ENCODE data around the gene SERINC5.
A peak's percentile ranks its signal among the peaks of the same experiment; 100 is the strongest.
"Not testable (repeated sequence)": the region's sequence is repeated elsewhere in the genome, so short reads cannot be mapped to it uniquely, and the experiment has no call there.

The SERINC5 gene

DNA sequence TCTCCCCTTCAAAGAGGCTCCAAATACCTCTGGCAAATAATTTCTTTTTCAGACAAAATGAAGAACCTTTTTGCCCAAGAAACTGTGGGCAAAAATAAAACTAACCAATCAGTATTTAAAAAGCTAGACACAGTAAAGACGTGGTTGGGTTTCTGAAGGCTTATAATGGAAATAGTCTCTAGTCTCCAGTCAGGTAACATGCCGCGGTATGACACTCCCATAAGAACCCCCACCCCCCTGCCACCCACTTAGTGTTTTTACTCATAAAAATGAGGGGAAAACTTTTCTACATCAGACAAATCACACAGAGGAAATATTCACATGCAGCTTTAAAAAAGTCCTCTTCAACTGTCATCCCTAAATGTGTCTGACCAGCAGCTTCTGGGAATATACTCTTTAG lies 115.4 kb downstream of the SERINC5 start:
- Histone ChIP-seq H3K4me3 (ENCODE audit: extremely low read depth, insufficient read depth, low read length, poor library complexity, severe bottlenecking) (no peak overlapping the region), H3K36me3 (ENCODE audit: control insufficient read depth, insufficient read depth, low read length) (peaks cover 23% of the 10 kb centered on the region), H3K27ac (ENCODE audit: low read depth, low read length, severe bottlenecking) (peak overlapping the region; percentile 84), H3K4me1 (ENCODE audit: control insufficient read depth, insufficient read depth, low read length, poor library complexity, severe bottlenecking) (peaks cover 25% of the 10 kb centered on the region), H3K9me3 (ENCODE audit: control insufficient read depth, low read length) (no peaks in the 10 kb centered on the region)
- no CpG with 5 or more reads among the region's 3 CpGs for WGBS, 2 experiments (ENCODE audit: insufficient coverage in 2 of 2)

DNA sequence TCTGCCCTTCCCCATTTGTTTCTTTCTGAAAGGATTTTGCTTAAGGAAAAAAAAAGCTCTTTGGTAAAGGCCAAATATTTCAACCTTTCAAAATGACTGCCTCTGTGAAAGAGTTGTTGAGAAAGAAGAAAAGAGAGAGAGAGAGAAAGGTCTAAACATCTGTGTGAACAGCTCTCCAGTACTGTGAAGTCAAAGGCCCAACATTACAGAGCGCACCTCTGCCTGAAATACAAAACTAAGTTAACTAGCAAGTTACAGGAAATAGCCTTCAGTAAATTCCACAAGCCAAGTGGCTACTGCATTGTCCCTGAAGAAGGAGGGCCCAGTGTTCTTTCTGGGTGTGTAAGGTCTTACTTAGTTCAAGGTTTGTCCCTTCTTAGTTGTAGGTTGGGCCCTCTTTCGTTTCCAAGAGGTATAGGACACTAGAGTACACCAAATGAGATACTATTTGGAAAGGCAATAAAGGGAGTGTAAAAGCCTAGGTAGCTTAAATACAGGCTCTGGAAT lies 116.3 kb downstream of the SERINC5 start:
- peaks cover 25% of the 10 kb centered on the region for H3K4me1 ChIP-seq (ENCODE audit: control insufficient read depth, insufficient read depth, low read length, poor library complexity, severe bottlenecking)
- 100% methylated on average over 1 of the region's 2 CpGs; no CpG with 5 or more reads in 1 of the 2 experiments for WGBS, 2 experiments (ENCODE audit: insufficient coverage in 2 of 2)
- H3K9me3 ChIP-seq (ENCODE audit: control insufficient read depth, low read length) = no peaks in the 10 kb centered on the region
- peaks cover 21% of the 10 kb centered on the region for H3K36me3 ChIP-seq (ENCODE audit: control insufficient read depth, insufficient read depth, low read length)
- H3K4me3 ChIP-seq (ENCODE audit: extremely low read depth, insufficient read depth, low read length, poor library complexity, severe bottlenecking) = no peak overlapping the region
- peak overlapping the region; percentile 10 for H3K27ac ChIP-seq (ENCODE audit: low read depth, low read length, severe bottlenecking)

DNA sequence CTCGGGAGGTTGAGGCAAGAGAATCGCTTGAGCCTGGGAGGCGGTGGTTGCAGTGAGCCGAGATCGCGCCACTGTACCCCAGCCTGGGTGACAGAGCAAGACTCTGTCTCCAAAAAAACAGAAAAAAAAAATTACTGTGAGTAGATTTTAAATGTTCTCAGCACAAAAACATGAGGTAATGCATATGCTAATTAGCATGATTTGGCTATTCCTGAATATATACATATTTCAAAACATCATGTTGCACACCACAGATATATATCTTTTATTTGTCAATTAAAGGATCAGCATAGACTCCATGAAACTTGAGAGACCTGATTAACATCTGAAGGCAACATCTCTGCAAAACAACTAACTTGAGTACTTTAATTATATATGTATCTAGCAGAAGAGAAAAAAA lies 117.4 kb downstream of the SERINC5 start:
- no peaks in the 10 kb centered on the region for H3K9me3 ChIP-seq (ENCODE audit: control insufficient read depth, low read length)
- WGBS, 2 experiments (ENCODE audit: insufficient coverage in 2 of 2) = 90 to 94% methylated on average over 5 to 6 of the region's 6 CpGs

DNA sequence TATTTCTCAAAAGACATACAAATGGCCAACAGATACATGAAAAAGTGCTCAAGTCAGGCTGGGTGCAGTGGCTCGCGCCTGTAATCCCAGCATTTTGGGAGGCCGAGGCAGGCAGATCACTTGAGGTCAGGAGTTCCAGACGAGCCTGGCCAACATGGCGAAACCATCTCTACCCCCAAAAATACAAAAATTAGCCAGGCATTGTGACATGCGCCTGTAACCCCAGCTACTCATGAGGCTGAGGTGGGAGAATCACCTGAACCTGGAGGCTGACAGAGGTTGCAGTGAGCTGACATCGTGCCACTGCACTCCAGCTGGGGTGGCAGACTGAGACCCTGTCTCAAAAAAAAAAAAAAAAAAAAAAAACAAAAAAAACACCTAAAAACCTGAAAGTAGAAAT lies 119.0 kb downstream of the SERINC5 start:
- H3K27ac ChIP-seq (ENCODE audit: low read depth, low read length, severe bottlenecking); H3K36me3 ChIP-seq (ENCODE audit: control insufficient read depth, insufficient read depth, low read length); H3K4me3 ChIP-seq (ENCODE audit: extremely low read depth, insufficient read depth, low read length, poor library complexity, severe bottlenecking); H3K9me3 ChIP-seq (ENCODE audit: control insufficient read depth, low read length): not testable (repeated sequence)
- peaks cover 21% of the 10 kb centered on the region for H3K4me1 ChIP-seq (ENCODE audit: control insufficient read depth, insufficient read depth, low read length, poor library complexity, severe bottlenecking)
- WGBS, 2 experiments (ENCODE audit: insufficient coverage in 2 of 2) = 81 to 88% methylated on average over 5 to 7 of the region's 7 CpGs

More for the DNA sequence above, 117.4 kb downstream of the SERINC5 start:
- H3K36me3 ChIP-seq (ENCODE audit: control insufficient read depth, insufficient read depth, low read length) = peaks cover 18% of the 10 kb centered on the region
- H3K4me1 ChIP-seq (ENCODE audit: control insufficient read depth, insufficient read depth, low read length, poor library complexity, severe bottlenecking) = peaks cover 25% of the 10 kb centered on the region
- H3K27ac ChIP-seq (ENCODE audit: low read depth, low read length, severe bottlenecking) = no peak overlapping the region
- no peak overlapping the region for H3K4me3 ChIP-seq (ENCODE audit: extremely low read depth, insufficient read depth, low read length, poor library complexity, severe bottlenecking)

DNA sequence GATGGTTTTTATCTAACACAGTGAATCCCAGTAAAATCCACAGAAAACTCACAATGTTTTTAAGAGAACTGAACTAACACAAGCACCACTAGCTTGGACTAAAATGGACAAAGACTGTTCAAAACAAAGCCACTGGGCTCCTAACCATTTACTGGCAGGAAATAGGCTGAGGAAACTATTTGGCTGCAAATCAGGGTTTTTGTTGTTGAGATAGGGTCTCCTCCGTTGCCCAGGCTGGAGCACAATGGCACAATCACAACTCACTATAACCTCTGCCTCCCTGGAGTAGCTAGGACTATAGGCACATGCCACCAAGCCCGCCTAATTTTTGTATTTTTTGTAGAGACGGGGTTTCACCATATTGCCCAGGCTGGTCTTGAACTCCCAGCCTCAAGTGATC lies 121.0 kb downstream of the SERINC5 start:
- Histone ChIP-seq H3K9me3 (ENCODE audit: control insufficient read depth, low read length) (peaks cover 6% of the 10 kb centered on the region), H3K4me1 (ENCODE audit: control insufficient read depth, insufficient read depth, low read length, poor library complexity, severe bottlenecking) (peaks cover 7% of the 10 kb centered on the region), H3K36me3 (ENCODE audit: control insufficient read depth, insufficient read depth, low read length) (no peaks in the 10 kb centered on the region), H3K27ac (ENCODE audit: low read depth, low read length, severe bottlenecking) (no peak overlapping the region), H3K4me3 (ENCODE audit: extremely low read depth, insufficient read depth, low read length, poor library complexity, severe bottlenecking) (no peak overlapping the region)
- 67 to 90% methylated on average over 2 of the region's 3 CpGs for WGBS, 2 experiments (ENCODE audit: insufficient coverage in 2 of 2)

DNA sequence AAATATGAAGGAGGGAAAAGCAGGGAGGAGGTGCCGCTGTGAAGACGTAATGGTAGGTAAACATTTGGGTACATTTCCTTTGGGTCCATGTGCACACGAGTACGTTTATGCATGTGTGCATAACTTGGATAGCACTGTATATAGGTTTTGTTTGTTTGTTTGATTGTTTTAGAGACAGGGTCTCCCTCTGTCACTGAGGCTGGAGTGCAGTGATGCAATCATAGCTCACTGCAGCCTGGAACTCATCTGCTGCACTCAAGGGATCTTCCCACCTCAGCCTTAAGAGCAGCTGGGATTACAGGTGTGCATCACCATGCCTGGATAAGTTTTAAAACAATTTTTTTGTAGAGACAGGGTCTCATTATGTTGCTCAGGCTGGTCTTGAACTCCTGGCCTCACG lies 126.7 kb downstream of the SERINC5 start:
- Histone ChIP-seq H3K36me3 (ENCODE audit: control insufficient read depth, insufficient read depth, low read length) (no peaks in the 10 kb centered on the region), H3K4me1 (ENCODE audit: control insufficient read depth, insufficient read depth, low read length, poor library complexity, severe bottlenecking) (peaks cover 7% of the 10 kb centered on the region), H3K9me3 (ENCODE audit: control insufficient read depth, low read length) (peaks cover 10% of the 10 kb centered on the region), H3K4me3 (ENCODE audit: extremely low read depth, insufficient read depth, low read length, poor library complexity, severe bottlenecking) (no peak overlapping the region), H3K27ac (ENCODE audit: low read depth, low read length, severe bottlenecking) (no peak overlapping the region)
- WGBS, 2 experiments (ENCODE audit: insufficient coverage in 2 of 2) = 93 to 94% methylated on average over 4 to 5 of the region's 5 CpGs

DNA sequence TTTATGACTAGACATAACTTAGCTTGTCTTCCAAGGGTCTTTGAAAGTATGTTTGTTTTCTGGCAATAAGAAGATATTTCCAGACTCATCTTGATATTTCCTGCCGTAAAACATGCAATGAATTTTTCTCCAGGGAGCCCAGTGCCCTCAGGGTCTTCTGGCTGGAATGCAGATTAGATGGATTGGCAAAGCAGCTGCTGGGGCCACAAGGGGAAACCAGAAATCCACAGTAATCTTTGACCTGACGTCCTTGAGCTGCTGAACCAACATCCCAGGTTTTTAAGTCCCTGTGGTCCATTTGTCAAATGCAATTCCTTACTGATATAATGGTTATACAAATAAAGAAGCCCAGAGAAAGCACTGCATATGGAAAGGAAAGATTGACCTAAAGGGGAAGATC lies 127.7 kb downstream of the SERINC5 start:
- Histone ChIP-seq H3K27ac (ENCODE audit: low read depth, low read length, severe bottlenecking) (peak overlapping the region; percentile 54), H3K4me3 (ENCODE audit: extremely low read depth, insufficient read depth, low read length, poor library complexity, severe bottlenecking) (no peak overlapping the region), H3K9me3 (ENCODE audit: control insufficient read depth, low read length) (peaks cover 10% of the 10 kb centered on the region), H3K36me3 (ENCODE audit: control insufficient read depth, insufficient read depth, low read length) (no peaks in the 10 kb centered on the region), H3K4me1 (ENCODE audit: control insufficient read depth, insufficient read depth, low read length, poor library complexity, severe bottlenecking) (peaks cover 7% of the 10 kb centered on the region)
- WGBS, 2 experiments (ENCODE audit: insufficient coverage in 2 of 2) = no CpG with 5 or more reads among the region's 2 CpGs

DNA sequence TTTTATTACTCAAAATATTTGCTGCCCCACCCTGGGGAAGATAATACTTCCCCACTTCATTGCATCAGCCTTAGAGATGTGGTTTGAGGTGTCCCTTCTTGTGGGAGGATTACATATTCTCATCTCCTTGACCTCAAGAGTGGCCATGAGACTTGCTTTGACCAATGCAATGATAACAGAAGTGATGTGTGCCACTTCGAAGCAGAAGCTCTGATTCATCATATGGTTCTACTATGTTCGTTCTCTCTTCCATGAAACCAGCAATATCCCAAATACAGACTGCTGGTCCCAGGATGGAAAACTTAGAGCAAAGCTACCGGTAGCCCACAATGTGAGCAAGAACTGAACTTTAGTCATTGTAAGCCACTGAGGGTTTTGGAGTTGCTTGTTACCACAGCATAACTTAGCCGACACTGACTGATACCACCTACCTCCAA lies 128.7 kb downstream of the SERINC5 start:
- no peaks in the 10 kb centered on the region for H3K36me3 ChIP-seq (ENCODE audit: control insufficient read depth, insufficient read depth, low read length)
- WGBS, 2 experiments (ENCODE audit: insufficient coverage in 2 of 2) = 94 to 100% methylated on average over 1 to 2 of the region's 4 CpGs
- H3K9me3 ChIP-seq (ENCODE audit: control insufficient read depth, low read length) = peaks cover 10% of the 10 kb centered on the region
- H3K4me3 ChIP-seq (ENCODE audit: extremely low read depth, insufficient read depth, low read length, poor library complexity, severe bottlenecking) = no peak overlapping the region
- H3K4me1 ChIP-seq (ENCODE audit: control insufficient read depth, insufficient read depth, low read length, poor library complexity, severe bottlenecking) = peaks cover 7% of the 10 kb centered on the region
- no peak overlapping the region for H3K27ac ChIP-seq (ENCODE audit: low read depth, low read length, severe bottlenecking)

DNA sequence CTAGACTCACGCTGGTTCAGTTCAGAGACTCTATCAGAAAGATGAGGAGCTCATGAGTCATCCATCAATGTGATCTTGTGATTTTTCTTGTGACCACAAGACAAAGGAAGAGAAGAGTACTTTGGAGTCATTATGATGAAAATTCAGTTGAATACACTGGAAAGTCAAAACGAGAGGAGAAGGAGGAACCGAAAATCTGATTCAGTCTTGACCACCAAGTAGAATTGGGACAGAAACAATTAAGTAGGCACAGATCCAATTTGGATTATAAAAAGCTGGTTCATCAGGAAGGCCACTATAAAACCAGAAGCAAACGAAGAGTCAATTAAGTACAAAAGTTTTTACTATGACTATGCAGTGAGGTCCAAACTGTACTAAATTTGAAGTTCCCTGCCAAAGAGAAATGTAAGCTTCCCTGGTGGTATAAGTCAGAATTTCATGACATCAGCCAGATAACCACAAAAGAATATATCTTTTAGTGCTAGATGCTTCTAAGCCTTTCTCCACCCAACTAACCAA lies 129.8 kb downstream of the SERINC5 start:
- no peak overlapping the region for H3K4me3 ChIP-seq (ENCODE audit: extremely low read depth, insufficient read depth, low read length, poor library complexity, severe bottlenecking)
- WGBS, 2 experiments (ENCODE audit: insufficient coverage in 2 of 2) = 80% methylated on average over 3 to 4 of the region's 4 CpGs
- H3K9me3 ChIP-seq (ENCODE audit: control insufficient read depth, low read length) = peaks cover 5% of the 10 kb centered on the region
- H3K36me3 ChIP-seq (ENCODE audit: control insufficient read depth, insufficient read depth, low read length) = no peaks in the 10 kb centered on the region
- peaks cover 7% of the 10 kb centered on the region for H3K4me1 ChIP-seq (ENCODE audit: control insufficient read depth, insufficient read depth, low read length, poor library complexity, severe bottlenecking)
- no peak overlapping the region for H3K27ac ChIP-seq (ENCODE audit: low read depth, low read length, severe bottlenecking)

DNA sequence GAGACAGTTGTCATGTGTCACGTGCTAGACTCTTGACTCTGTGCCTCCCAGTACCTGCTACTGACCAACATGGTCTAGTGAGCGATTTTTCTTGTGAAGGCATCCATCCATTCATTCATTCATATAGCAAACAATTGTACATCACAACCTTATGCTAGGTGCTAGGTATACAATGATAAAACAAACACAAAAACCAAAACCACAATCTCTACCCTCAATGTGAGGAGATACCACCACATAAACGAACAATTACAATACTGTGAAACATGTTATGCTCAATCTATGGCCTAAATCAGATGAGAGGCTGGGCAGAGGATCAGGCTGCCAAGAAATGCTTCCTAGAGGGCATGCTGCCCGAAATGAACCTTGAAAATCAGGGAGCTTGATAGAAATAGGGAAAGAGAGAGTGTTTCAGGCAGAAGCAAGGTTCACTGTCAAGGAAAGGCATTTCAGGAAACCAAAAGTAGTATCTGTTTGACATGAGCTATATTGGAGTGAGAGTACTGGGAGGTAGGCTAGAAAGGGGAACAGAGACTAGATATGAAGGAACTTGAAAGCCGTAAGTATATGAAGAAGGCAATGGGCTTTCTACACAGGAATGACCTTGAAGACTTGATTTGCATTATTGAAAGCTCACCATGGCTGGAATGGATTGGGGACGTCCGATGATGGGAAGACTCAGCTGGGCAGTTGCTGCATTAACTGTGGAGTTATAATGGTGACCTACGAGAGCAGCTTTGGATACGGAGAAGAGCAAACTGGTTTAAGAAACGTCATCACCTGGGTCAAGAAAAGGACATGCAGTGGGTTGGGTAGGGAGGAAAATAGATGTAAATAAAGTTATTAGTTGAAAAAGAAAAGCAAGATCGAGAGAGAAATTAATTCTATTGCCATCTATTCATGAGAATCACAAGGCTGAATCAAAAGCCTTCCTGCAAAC lies 130.6 kb downstream of the SERINC5 start:
- H3K27ac ChIP-seq (ENCODE audit: low read depth, low read length, severe bottlenecking) = no peak overlapping the region
- no peak overlapping the region for H3K4me3 ChIP-seq (ENCODE audit: extremely low read depth, insufficient read depth, low read length, poor library complexity, severe bottlenecking)
- 90 to 92% methylated on average over 9 to 10 of the region's 11 CpGs for WGBS, 2 experiments (ENCODE audit: insufficient coverage in 2 of 2)

More for the DNA sequence above, 130.6 kb downstream of the SERINC5 start:
- Histone ChIP-seq H3K9me3 (ENCODE audit: control insufficient read depth, low read length) (peaks cover 4% of the 10 kb centered on the region), H3K4me1 (ENCODE audit: control insufficient read depth, insufficient read depth, low read length, poor library complexity, severe bottlenecking) (peaks cover 7% of the 10 kb centered on the region), H3K36me3 (ENCODE audit: control insufficient read depth, insufficient read depth, low read length) (no peaks in the 10 kb centered on the region)

Data from mesodermal cell (in vitro differentiated cells).